Tibial artery (tissue), 4 donors: ENCODE measurements around the gene RALGPS1.

Source experiments
- DNase-seq, 2 donors: peaks; one replicate each; pipeline ENCODE4 v3.0.0-alpha.2; 2019
- H3K27ac ChIP-seq, 2 donors: fragments of 200-600 bp; sonication (generic) in 1 of 2; 1 replicate in 1 of 2; 2 replicates in 1 of 2; pipeline ENCODE4 v1.5.1; 2018 to 2019; ENCODE audit warnings: mild to moderate bottlenecking in 1 of 2
- H3K27me3 ChIP-seq, 2 donors: fragments of 200-600 bp; sonication (generic) in 1 of 2; one replicate each; pipeline versions ENCODE4 v1.5.1 to v1.6.0; 2016 to 2019
- H3K36me3 ChIP-seq, 3 donors: fragments of 200-600 bp; sonication (generic) in 2 of 3; one replicate each; pipeline ENCODE4 v1.5.1; 2016 to 2019; ENCODE audit warnings: mild to moderate bottlenecking in 2 of 3
- H3K4me1 ChIP-seq, 4 donors: fragments of 200-600 bp; sonication (generic) in 2 of 4; 1 replicate in 3 of 4; 2 replicates in 1 of 4; pipeline ENCODE4 v1.5.1; 2016 to 2019
- H3K4me3 ChIP-seq, 2 donors: fragments of 200-600 bp; sonication (generic) in 1 of 2; 1 replicate in 1 of 2; 2 replicates in 1 of 2; pipeline ENCODE4 v1.5.1; 2018 to 2019; ENCODE audit warnings: mild to moderate bottlenecking in 2 of 2
- H3K9me3 ChIP-seq, 3 donors: fragments of 200-600 bp; sonication (generic) in 1 of 3; one replicate each; pipeline ENCODE4 v1.5.1; 2016 to 2019
- CTCF ChIP-seq, 2 experiments: fragments of 200-600 bp in 1 of 2; fragments of 450-650 bp in 1 of 2; IDR thresholded peaks; one replicate each; pipeline ENCODE4 v1.5.1; 2017 to 2019; ENCODE audit warnings: antibody characterized with exemption in 2 of 2, mild to moderate bottlenecking in 1 of 2, moderate library complexity in 1 of 2
- intact Hi-C: fragments of 100-400 bp; cut with DNase I; formaldehyde crosslinking; loops from one replicate; pipeline ENCODE4 v1.15.0; 2023; ENCODE audit warnings: low total_unique reads

Gene RALGPS1

GRCh38 chr9:127176631-127177030 is 262.0 kb downstream of the RALGPS1 start:
- Histone ChIP-seq H3K9me3 (no peaks in the 10 kb centered on the region), H3K4me3 (no peak overlapping the region), H3K27ac (no peak overlapping the region), H3K4me1 (peaks cover 0 to 33% (median 22%) of the 10 kb centered on the region in 4 donors), H3K36me3 (peaks cover 0 to 8% (median 0%) of the 10 kb centered on the region in 3 donors), H3K27me3 (no peaks in the 10 kb centered on the region)
- intact Hi-C loops = no loop called here
- DNase-seq = peak in 1 of 2 donors; percentile 28
- TF ChIP-seq CTCF (IDR thresholded peaks at IDR 0.05) = no peak

DNA sequence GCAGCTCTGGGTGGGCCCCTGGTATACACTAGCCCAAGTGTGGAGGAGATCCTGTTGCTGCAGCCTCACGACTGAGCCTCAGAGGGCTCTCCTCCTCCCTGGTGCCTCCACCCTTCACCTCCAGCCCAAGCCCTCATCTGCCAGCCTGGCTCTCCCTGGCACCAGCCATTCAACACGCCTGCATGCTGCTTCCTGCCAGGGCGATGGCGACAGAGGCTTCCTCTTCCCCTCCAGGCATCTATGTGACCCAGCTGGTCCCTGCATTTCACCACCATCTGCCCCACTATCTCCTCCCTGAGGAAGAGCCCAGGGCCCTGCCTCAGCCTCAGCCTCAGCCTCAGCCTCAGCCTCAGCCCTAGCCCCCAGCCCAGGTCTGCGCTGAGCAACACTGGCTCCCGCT is 262.6 kb downstream of the RALGPS1 start:
- Histone ChIP-seq H3K27me3 (no peaks in the 10 kb centered on the region), H3K9me3 (no peaks in the 10 kb centered on the region), H3K4me1 (peaks cover 0 to 33% (median 22%) of the 10 kb centered on the region in 4 donors), H3K4me3 (no peak overlapping the region), H3K36me3 (peaks cover 0 to 8% (median 0%) of the 10 kb centered on the region in 3 donors), H3K27ac (no peak overlapping the region)
- TF ChIP-seq CTCF (IDR thresholded peaks at IDR 0.05) = no peak
- intact Hi-C loops = no loop called here
- DNase-seq = peak in 1 of 2 donors; percentile 62

GRCh38 chr9:127177665-127178265 is 263.2 kb downstream of the RALGPS1 start:
- H3K27me3 ChIP-seq = no peaks in the 10 kb centered on the region
- H3K4me1 ChIP-seq = peaks cover 0 to 33% (median 22%) of the 10 kb centered on the region in 4 donors
- H3K27ac ChIP-seq = no peak overlapping the region
- peaks cover 0 to 8% (median 0%) of the 10 kb centered on the region in 3 donors for H3K36me3 ChIP-seq
- DNase-seq = peak in 1 of 2 donors; percentile 58
- intact Hi-C loops = no loop called here
- H3K9me3 ChIP-seq = no peaks in the 10 kb centered on the region
- H3K4me3 ChIP-seq = no peak overlapping the region
- TF ChIP-seq CTCF (IDR thresholded peaks at IDR 0.05) = no peak

DNA sequence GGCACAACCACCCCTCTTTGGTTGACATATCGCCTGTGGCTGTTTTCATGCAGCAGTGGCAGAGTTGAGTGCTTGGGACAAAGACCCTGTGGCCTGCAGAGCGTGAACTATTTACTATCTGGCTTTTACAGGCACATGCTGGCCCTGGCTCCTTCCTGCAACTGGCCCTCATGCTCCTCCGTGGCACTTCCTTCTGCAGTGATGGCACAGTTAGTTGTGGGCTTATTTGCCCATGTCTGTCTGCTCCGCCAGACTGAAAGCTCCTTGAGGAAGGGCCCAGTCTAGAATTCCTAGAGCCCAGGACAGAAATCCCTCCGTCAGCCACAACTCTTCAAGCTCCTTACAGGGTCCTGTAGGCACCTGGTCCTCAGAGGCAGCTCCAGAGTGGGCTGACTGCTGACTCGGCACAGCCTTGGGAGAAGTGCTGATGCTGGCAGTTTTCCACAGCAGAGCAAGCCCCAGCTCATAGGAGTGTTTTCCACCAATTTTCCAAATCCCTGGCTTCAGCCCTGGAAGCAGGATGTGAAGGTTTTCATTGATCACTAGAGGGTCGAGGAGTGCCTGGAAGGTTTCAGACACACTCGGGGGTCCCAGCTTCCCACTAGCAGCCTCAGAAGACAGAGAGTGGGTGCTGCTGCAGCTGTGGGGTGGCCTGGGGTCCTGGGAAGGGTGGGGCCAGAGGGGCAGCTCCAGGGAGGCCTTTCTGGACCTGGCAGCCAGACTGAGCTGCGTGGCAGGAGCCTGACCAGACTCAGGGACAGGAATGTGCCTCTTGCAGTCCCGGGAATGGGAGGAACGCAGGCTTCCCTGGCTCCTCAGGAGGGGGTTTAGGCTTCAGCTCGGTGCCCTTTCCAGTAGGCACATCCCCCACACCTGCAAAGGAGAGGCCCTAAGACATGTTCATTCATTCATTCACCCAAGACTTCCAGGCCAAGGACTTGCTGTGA is 264.4 kb downstream of the RALGPS1 start:
- intact Hi-C loops = no loop called here
- Histone ChIP-seq H3K4me1 (peaks cover 0 to 33% (median 23%) of the 10 kb centered on the region in 4 donors), H3K27me3 (no peaks in the 10 kb centered on the region), H3K27ac (peak overlapping the region; percentile 26 to 33), H3K9me3 (no peaks in the 10 kb centered on the region), H3K4me3 (no peak overlapping the region), H3K36me3 (peaks cover 0 to 10% (median 0%) of the 10 kb centered on the region in 3 donors)
- peak in 1 of 2 donors; percentile 63 for DNase-seq
- TF ChIP-seq CTCF (IDR thresholded peaks at IDR 0.05) = no peak

DNA sequence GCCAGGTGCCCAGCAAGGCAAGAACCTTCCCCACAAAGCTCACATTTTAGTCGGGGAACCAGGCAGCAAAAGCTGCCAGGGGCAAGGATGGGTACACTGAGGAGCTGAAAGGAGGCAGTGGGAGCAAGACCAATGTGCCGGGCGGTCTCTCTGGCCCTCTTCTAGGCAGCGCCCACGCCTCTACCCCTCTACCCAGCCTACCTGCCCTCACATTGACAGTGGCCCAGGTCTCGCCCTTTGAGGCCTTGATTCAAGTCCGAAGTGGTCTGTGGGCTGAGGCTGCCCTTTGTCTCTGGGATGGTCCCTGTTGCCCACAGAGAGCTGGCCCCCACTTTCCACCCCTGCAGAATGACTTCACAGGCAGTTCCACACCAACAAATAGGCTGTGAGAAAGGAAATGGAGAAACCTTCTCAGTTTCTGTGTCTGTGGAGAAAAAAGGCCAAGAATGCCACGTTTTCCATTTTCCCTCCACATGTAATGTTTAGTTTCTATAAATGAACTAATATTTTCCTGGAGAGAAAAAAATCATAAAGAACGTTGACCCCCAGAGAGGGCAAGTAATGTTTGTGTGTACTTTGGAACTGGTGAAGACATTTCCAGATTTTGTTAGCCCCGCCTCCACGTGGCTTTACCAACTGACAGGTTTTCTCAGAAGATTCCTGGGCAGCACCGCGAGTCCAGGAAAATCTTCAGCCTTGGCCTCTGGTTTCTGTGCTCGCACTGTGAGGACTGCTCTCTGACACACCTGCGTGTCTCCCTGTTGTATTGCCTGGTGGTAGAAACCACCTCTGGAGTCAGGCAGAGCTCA is 265.3 kb downstream of the RALGPS1 start:
- H3K27ac ChIP-seq = peak overlapping the region; percentile 26 to 33
- no peak for TF ChIP-seq CTCF (IDR thresholded peaks at IDR 0.05)
- DNase-seq = peak in 1 of 2 donors; percentile 63

More for the DNA sequence above, 265.3 kb downstream of the RALGPS1 start:
- Histone ChIP-seq H3K4me1 (peaks cover 0 to 38% (median 30%) of the 10 kb centered on the region in 4 donors), H3K36me3 (peaks cover 0 to 10% (median 0%) of the 10 kb centered on the region in 3 donors), H3K9me3 (no peaks in the 10 kb centered on the region), H3K27me3 (no peaks in the 10 kb centered on the region), H3K4me3 (no peak overlapping the region)
- intact Hi-C loops = no loop called here
